Activated CD4-positive, alpha-beta T cell treated with anti-CD3 and anti-CD28 coated beads, Interleukin-2, amount 10 ng/mL, durations not matched to agents 24 days and 14 days (primary cell): ENCODE data around the gene SMURF2. TPM values are rescaled to one million over a fixed set of nuclear protein-coding genes. Genes with fewer than 3 reads are reported as not detected.
"Not testable (repeated sequence)": the region's sequence is repeated elsewhere in the genome, so short reads cannot be mapped to it uniquely, and the experiment has no call there.

Source experiments
- DNase-seq: peaks from one replicate; pipeline ENCODE4 v3.0.0; 2022
- H3K27ac Mint-ChIP-seq: one replicate; pipeline ENCODE4 v1.8.0; 2022; ENCODE audit warnings: mild to moderate bottlenecking, mixed read lengths
- H3K27me3 Mint-ChIP-seq: one replicate; pipeline ENCODE4 v1.8.0; 2022; ENCODE audit warnings: mixed read lengths
- H3K36me3 Mint-ChIP-seq: one replicate; pipeline ENCODE4 v1.8.0; 2022; ENCODE audit warnings: low read depth, mild to moderate bottlenecking, mixed read lengths
- H3K4me1 Mint-ChIP-seq: one replicate; pipeline ENCODE4 v1.8.0; 2021; ENCODE audit warnings: mixed read lengths
- H3K4me3 Mint-ChIP-seq: one replicate; pipeline ENCODE4 v1.8.0; 2022; ENCODE audit warnings: mild to moderate bottlenecking, moderate library complexity, mixed read lengths
- H3K9me3 Mint-ChIP-seq: one replicate; pipeline ENCODE4 v1.8.0; 2021; ENCODE audit warnings: mixed read lengths
- intact Hi-C: fragments of 100-400 bp; cut with micrococcal nuclease; formaldehyde crosslinking; loops from one replicate; pipeline ENCODE4 v1.15.1; 2023
- total RNA-seq: library from RNA; stranded (reverse); gene quantifications from 2 replicates; pipeline ENCODE4 v1.2.3, GENCODE V29; 2022

Gene SMURF2
- total RNA-seq, 1 donor from 2014 or later: 11.3 TPM

DNA sequence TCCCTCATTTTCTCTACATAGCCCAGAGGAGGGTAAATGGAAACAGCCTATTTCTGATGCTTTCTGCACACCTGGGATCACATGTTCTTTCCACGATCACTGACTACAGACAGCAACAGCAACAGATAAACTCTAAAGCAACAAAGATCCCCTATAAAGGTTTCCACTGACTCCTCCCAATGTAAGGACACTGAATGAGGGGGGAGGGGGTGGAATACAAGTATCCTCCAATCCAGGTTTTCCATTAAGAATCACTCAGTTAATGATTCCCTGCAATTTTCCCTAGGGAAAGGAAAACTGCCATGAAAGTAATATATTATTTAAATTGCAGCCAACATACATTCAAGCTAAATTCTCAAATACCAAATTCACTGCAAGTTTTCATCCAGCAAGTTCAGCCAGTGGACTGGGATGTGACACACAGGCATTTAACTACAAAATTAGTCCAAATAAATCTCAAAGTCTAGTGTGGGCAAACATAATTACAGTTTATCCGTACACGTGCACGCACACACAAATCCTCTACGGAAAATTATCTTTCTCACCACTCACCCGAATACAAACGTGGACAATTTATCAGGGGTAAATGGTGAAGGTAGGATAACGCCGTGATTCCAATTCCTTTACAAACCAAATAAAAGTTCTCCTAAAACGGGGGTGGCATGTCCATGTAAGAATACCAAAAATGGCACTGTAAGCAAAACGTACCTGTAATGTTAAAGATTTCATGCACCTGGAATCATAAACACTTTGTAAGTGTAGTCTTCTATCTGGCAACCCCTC, 1.7 kb downstream of the SMURF2 start:
- peaks cover 31% of the 10 kb centered on the region for H3K4me1 Mint-ChIP-seq
- not testable (repeated sequence) for H3K27ac Mint-ChIP-seq, H3K9me3 Mint-ChIP-seq, H3K27me3 Mint-ChIP-seq, DNase-seq
- peak overlapping the region; percentile 96 for H3K4me3 Mint-ChIP-seq
- intact Hi-C loops: loop anchor here (5.0 kb wide), 2 partner anchors 77 to 238 kb away; no protein-coding TSS in a partner anchor
- H3K36me3 Mint-ChIP-seq: peaks cover 10% of the 10 kb centered on the region

DNA sequence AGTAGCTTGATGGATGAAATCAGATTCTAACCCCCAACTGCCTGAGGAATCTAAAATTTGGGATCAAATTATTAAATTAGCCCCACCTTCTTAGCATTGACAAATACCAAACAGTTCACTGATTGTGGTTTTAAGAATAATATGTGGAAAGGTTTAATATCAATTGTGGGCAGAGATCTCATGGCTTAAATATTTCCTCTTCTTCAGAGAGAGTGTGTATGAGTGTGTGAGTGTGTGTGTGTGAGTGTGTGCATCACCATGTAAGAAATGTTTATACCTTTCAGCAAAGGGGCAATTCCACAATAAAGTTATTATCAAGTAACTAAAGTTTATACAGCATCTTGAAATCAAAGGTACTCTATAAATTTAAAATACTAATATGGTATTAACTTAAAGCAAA, 3.2 kb downstream of the SMURF2 start:
- Mint-ChIP-seq H3K36me3 (peaks cover 10% of the 10 kb centered on the region), H3K4me3 (no peak overlapping the region), H3K27ac (no peak overlapping the region), H3K27me3 (no peaks in the 10 kb centered on the region), H3K4me1 (peaks cover 31% of the 10 kb centered on the region), H3K9me3 (no peaks in the 10 kb centered on the region)
- intact Hi-C loops: no loop called here
- no peak for DNase-seq

DNA sequence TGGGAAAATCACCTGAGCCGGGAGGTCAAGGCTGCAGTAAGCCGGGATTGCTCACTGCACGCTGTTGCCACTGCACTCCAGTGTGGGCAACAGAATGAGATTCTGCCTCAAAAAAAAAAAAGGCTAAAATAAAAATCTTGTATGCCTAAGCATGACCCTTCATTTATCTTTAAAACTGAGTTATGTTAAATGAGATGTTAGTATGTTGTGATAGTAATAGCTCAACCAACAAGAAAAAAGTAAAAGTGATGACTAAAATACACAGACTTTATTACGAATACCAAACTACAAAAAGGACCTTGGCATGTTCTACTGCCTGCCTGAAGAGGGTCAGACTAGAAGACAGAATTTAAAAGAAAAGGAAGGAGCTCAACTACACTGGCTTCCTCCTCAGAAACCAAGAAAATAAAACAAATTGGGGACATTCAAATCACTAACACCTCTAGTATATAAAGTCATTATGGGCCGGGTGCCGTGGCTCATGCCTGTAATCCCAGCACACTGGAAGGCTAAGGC, 4.4 kb downstream of the SMURF2 start:
- Mint-ChIP-seq H3K9me3 (no peaks in the 10 kb centered on the region), H3K27ac (no peak overlapping the region), H3K4me1 (peaks cover 36% of the 10 kb centered on the region), H3K4me3 (no peak overlapping the region), H3K27me3 (no peaks in the 10 kb centered on the region), H3K36me3 (peaks cover 12% of the 10 kb centered on the region)
- intact Hi-C loops: no loop called here
- no peak for DNase-seq

- intact Hi-C loops: no loop called here
- Mint-ChIP-seq H3K4me1 (peaks cover 28% of the 10 kb centered on the region), H3K9me3 (no peaks in the 10 kb centered on the region), H3K4me3 (no peak overlapping the region), H3K27ac (no peak overlapping the region), H3K27me3 (no peaks in the 10 kb centered on the region), H3K36me3 (peaks cover 6% of the 10 kb centered on the region)
- no peak for DNase-seq
Observed at GRCh38 chr17:64655704-64656103, 6.4 kb downstream of the SMURF2 start.

- Mint-ChIP-seq H3K27ac (no peak overlapping the region), H3K36me3 (peaks cover 7% of the 10 kb centered on the region), H3K27me3 (no peaks in the 10 kb centered on the region), H3K9me3 (no peaks in the 10 kb centered on the region), H3K4me1 (peaks cover 24% of the 10 kb centered on the region), H3K4me3 (no peak overlapping the region)
- intact Hi-C loops: no loop called here
- DNase-seq: no peak
Observed at GRCh38 chr17:64653985-64654355, 8.1 kb downstream of the SMURF2 start.

GRCh38 chr17:64653325-64653984, 8.7 kb downstream of the SMURF2 start:
- no peaks in the 10 kb centered on the region for H3K27me3 Mint-ChIP-seq
- no peaks in the 10 kb centered on the region for H3K9me3 Mint-ChIP-seq
- peaks cover 8% of the 10 kb centered on the region for H3K36me3 Mint-ChIP-seq
- H3K4me3 Mint-ChIP-seq: no peak overlapping the region
- no peak overlapping the region for H3K27ac Mint-ChIP-seq
- peaks cover 26% of the 10 kb centered on the region for H3K4me1 Mint-ChIP-seq
- no peak for DNase-seq
- intact Hi-C loops: no loop called here

DNA sequence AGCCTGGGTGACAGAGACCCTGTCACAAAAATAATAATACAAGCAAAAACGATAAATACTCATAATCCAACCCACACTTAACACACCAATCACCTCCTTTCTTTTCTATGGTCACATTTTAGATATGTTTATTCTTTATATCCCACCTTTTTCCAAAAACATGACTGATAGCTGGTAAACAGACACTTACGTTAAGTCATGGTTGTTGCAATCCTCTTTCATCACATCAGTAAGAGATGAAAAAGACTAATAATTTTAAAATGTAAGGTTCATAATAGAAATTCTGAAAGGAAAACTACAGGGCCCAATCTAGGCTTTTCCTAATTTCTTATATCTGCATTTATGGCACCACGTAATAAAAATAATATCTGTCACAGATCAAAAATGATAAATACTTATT, 10.2 kb downstream of the SMURF2 start:
- Mint-ChIP-seq H3K27ac (no peak overlapping the region), H3K36me3 (peaks cover 7% of the 10 kb centered on the region), H3K27me3 (no peaks in the 10 kb centered on the region), H3K9me3 (no peaks in the 10 kb centered on the region), H3K4me3 (no peak overlapping the region), H3K4me1 (peaks cover 21% of the 10 kb centered on the region)
- intact Hi-C loops: no loop called here
- DNase-seq: no peak

- peak overlapping the region; percentile 34 for H3K27ac Mint-ChIP-seq
- intact Hi-C loops: loop anchor here (2.0 to 10.0 kb wide), 2 partner anchors 39 to 323 kb away; no protein-coding TSS in a partner anchor
- H3K4me1 Mint-ChIP-seq: peaks cover 18% of the 10 kb centered on the region
- DNase-seq: no peak
- no peaks in the 10 kb centered on the region for H3K9me3 Mint-ChIP-seq
- H3K27me3 Mint-ChIP-seq: no peaks in the 10 kb centered on the region
- no peak overlapping the region for H3K4me3 Mint-ChIP-seq
- H3K36me3 Mint-ChIP-seq: peaks cover 7% of the 10 kb centered on the region
Observed at GRCh38 chr17:64648234-64648633, 13.9 kb downstream of the SMURF2 start.

DNA sequence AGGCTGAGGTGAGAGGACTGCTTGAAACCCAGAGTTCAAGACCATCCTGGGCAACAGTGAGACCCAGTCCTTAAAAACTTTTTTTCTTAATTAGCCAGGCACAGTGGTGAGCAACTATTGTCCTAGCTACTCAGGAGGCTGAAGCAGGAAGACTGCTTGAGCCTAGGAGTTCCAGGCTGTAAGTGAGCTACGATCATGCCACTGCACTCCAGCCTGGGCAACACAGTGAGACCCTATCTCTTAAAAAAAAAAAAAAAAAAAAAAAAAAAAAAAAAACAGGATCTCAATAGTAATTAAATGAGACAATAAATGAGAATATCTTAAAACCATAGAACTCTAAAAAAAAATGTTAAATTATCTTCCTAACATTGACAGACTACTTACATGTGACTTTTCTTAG, 14.3 kb downstream of the SMURF2 start:
- DNase-seq: no peak
- peaks cover 7% of the 10 kb centered on the region for H3K36me3 Mint-ChIP-seq
- intact Hi-C loops: loop anchor here (2.0 to 10.0 kb wide), 2 partner anchors 39 to 323 kb away; no protein-coding TSS in a partner anchor
- H3K4me3 Mint-ChIP-seq: no peak overlapping the region
- no peak overlapping the region for H3K27ac Mint-ChIP-seq
- H3K27me3 Mint-ChIP-seq: no peaks in the 10 kb centered on the region
- H3K4me1 Mint-ChIP-seq: peaks cover 18% of the 10 kb centered on the region
- no peaks in the 10 kb centered on the region for H3K9me3 Mint-ChIP-seq

- intact Hi-C loops: no loop called here
- Mint-ChIP-seq H3K4me1 (peaks cover 15% of the 10 kb centered on the region), H3K36me3 (peaks cover 7% of the 10 kb centered on the region), H3K9me3 (peaks cover 3% of the 10 kb centered on the region), H3K27me3 (no peaks in the 10 kb centered on the region), H3K4me3 (no peak overlapping the region), H3K27ac (no peak overlapping the region)
- no peak for DNase-seq
Observed at GRCh38 chr17:64639516-64639915, 22.6 kb downstream of the SMURF2 start.

DNA sequence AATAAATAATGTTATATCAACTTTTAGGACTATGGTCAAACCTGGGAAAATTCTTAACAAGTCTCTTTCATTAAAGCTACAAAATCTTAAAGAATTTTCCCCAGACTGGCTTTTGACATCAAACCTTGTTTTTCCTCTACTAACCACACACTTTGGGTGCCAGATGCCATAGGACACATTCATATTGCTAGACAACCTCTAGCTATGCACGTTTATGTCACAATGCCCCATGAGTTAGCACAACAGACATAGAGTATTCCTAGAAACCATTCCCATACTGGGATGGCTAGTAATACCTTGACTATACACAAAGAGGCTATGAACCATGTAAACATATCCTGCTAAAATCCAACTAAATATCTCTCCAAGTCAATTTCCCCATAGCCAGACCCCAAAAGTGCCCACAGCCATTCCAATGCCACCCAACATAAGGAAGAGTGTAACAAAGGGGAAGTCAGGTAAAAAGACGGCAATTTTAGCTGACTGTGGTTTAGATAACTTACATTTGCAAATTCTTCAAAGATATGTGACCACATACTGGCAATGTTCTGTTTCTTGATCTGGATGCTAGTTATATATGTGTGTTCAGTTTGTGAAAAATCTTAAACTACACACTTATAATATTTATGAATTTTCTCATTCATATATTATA, 23.4 kb downstream of the SMURF2 start:
- DNase-seq: no peak
- intact Hi-C loops: no loop called here
- no peak overlapping the region for H3K27ac Mint-ChIP-seq
- H3K36me3 Mint-ChIP-seq: peaks cover 10% of the 10 kb centered on the region
- H3K4me1 Mint-ChIP-seq: peaks cover 21% of the 10 kb centered on the region
- H3K27me3 Mint-ChIP-seq: no peaks in the 10 kb centered on the region
- H3K9me3 Mint-ChIP-seq: peaks cover 3% of the 10 kb centered on the region
- no peak overlapping the region for H3K4me3 Mint-ChIP-seq

GRCh38 chr17:64635647-64636305, 26.3 kb downstream of the SMURF2 start:
- H3K9me3 Mint-ChIP-seq: peaks cover 3% of the 10 kb centered on the region
- peaks cover 9% of the 10 kb centered on the region for H3K36me3 Mint-ChIP-seq
- peak overlapping the region; percentile 84 for H3K27ac Mint-ChIP-seq
- H3K4me3 Mint-ChIP-seq: no peak overlapping the region
- intact Hi-C loops: loop anchor here (1.0 to 2.0 kb wide), 3 partner anchors 14 to 63 kb away; no protein-coding TSS in a partner anchor
- H3K27me3 Mint-ChIP-seq: no peaks in the 10 kb centered on the region
- DNase-seq: no peak
- peaks cover 25% of the 10 kb centered on the region for H3K4me1 Mint-ChIP-seq

DNA sequence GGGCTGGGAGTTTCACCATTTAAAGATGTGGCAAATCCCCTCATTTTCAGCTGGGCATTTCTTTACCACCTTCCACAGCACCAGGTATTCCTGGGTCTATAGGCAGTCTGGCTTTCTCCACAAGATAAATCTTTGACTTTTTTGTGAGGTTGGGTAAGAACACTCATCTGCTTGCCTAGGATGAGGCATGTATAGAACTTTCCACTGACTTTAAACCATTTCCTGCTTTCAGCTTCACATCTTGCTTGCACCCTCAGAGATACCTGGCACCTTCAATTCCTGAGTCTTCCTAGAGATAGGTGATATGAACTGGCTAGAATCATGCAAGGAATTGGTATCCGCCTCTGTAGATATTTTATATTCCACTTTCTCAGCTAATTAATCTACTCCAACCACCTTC, 27.9 kb downstream of the SMURF2 start:
- Mint-ChIP-seq H3K27me3 (no peaks in the 10 kb centered on the region), H3K9me3 (peaks cover 3% of the 10 kb centered on the region), H3K36me3 (peaks cover 9% of the 10 kb centered on the region), H3K4me1 (peaks cover 28% of the 10 kb centered on the region), H3K27ac (peak overlapping the region; percentile 75), H3K4me3 (no peak overlapping the region)
- intact Hi-C loops: loop anchor here (1.0 to 2.0 kb wide), 3 partner anchors 26 to 61 kb away; no protein-coding TSS in a partner anchor
- peak; percentile 62 for DNase-seq
